ENCODE data around the gene CAPZB.

- no peak for TF ChIP-seq CTCF (IDR thresholded peaks at IDR 0.05; ENCODE audit: borderline replicate concordance, extremely low read depth, low read length, poor library complexity, severe bottlenecking)
- no peak for TF ChIP-seq EZH2 (IDR thresholded peaks at IDR 0.05; ENCODE audit: borderline replicate concordance, low read depth, low read length, severe bottlenecking)
Measured at GRCh38 chr1:19324665-19324990, 160.7 kb downstream of the CAPZB start.

Measured in DND-41 (cell line).